IMR-90 (cell line): ENCODE results near the gene ZNF738. TPM values are rescaled to one million over a fixed set of nuclear protein-coding genes. Genes with fewer than 3 reads are reported as not detected.

ENCODE experiments used
- ATAC-seq: fragments of 200-7000 bp; cut with Tn5 transposase; 2 replicates; pipeline ENCODE4 v1.9.1; 2020; ENCODE audit warnings: low read depth, mild to moderate bottlenecking, moderate library complexity
- BruUV-seq: library from RNA; stranded (reverse); fragments of 400-500 nt; replicated peaks from 2 replicates; lab custom pipeline; 2021; lab: Mats Ljungman, UMichigan
- CTCF ChIA-PET: fragments of 300-600 bp; formaldehyde crosslinking; extraction: SDS; loops from one replicate; lab custom pipeline; 2021; ENCODE audit warnings: antibody characterized with exemption; lab: Yijun Ruan, JAX
- POLR2A ChIA-PET: fragments of 300-600 bp; sonication (Branson Sonifier 250); formaldehyde crosslinking; loops from one replicate; lab custom pipeline; 2022; ENCODE audit warnings: antibody characterized with exemption; ENCODE audit not compliant: unreplicated experiment; lab: Charles Lee
- DNase-seq: peaks from one replicate; pipeline ENCODE4 v3.0.0; 2013
- H2AFZ ChIP-seq: replicated peaks from 2 replicates; pipeline ENCODE3; 2013; ENCODE audit warnings: low read length, mild to moderate bottlenecking; ENCODE audit not compliant: poor library complexity
- H2AK5ac ChIP-seq: 2 replicates; pipeline ENCODE4 v1.6.1; 2013; ENCODE audit warnings: low read depth, low read length, inconsistent platforms
- H2AK9ac ChIP-seq: replicated peaks from 2 replicates; pipeline ENCODE3; 2013; ENCODE audit warnings: mild to moderate bottlenecking, low read depth, low read length, moderate library complexity; ENCODE audit not compliant: poor library complexity
- H2BK120ac ChIP-seq: 2 replicates; pipeline ENCODE4 v1.6.1; 2013; ENCODE audit warnings: low read depth, low read length, inconsistent platforms
- H2BK15ac ChIP-seq: 3 replicates; pipeline ENCODE4 v1.6.1; 2013; ENCODE audit warnings: low read depth, low read length, inconsistent platforms
- H2BK20ac ChIP-seq: 2 replicates; pipeline ENCODE4 v1.6.1; 2013; ENCODE audit warnings: low read depth, mild to moderate bottlenecking, inconsistent platforms, low read length, moderate library complexity
- H2BK5ac ChIP-seq: 2 replicates; pipeline ENCODE4 v1.6.1; 2013; ENCODE audit warnings: mild to moderate bottlenecking, low read depth, low read length, inconsistent platforms; ENCODE audit not compliant: poor library complexity, severe bottlenecking
- H3K14ac ChIP-seq: replicated peaks from 2 replicates; pipeline ENCODE4 v1.6.1; 2013; ENCODE audit warnings: low read depth, low read length, inconsistent platforms
- H3K18ac ChIP-seq: 2 replicates; pipeline ENCODE4 v1.6.1; 2013; ENCODE audit warnings: low read depth, low read length, control low read depth
- H3K23ac ChIP-seq: 2 replicates; pipeline ENCODE4 v1.6.1; 2013; ENCODE audit warnings: low read depth, low read length, inconsistent platforms
- H3K27ac ChIP-seq: 2 replicates; pipeline ENCODE4 v1.5.1; 2013; ENCODE audit warnings: mild to moderate bottlenecking, control low read depth, low read length; ENCODE audit not compliant: insufficient read depth
- H3K27me3 ChIP-seq: 2 replicates; pipeline ENCODE4 v1.6.1; 2013; ENCODE audit warnings: low read length; ENCODE audit not compliant: control insufficient read depth, insufficient read depth
- H3K36me3 ChIP-seq: 2 replicates; pipeline ENCODE4 v1.6.1; 2013; ENCODE audit warnings: low read length, mixed read lengths; ENCODE audit not compliant: control insufficient read depth, insufficient read depth
- H3K4ac ChIP-seq: 2 replicates; pipeline ENCODE4 v1.6.1; 2013; ENCODE audit warnings: low read depth, low read length, inconsistent platforms
- H3K4me1 ChIP-seq: 2 replicates; pipeline ENCODE4 v1.6.1; 2013; ENCODE audit warnings: low read length, mixed read lengths; ENCODE audit not compliant: control insufficient read depth, insufficient read depth
- H3K4me2 ChIP-seq: 2 replicates; pipeline ENCODE4 v1.6.1; 2013; ENCODE audit warnings: low read depth, mild to moderate bottlenecking, control low read depth, low read length, moderate library complexity
- H3K4me3 ChIP-seq: 2 replicates; pipeline ENCODE4 v1.5.1; 2013; ENCODE audit warnings: low read depth, mild to moderate bottlenecking, control low read depth, low read length, moderate library complexity; ENCODE audit not compliant: insufficient read depth
- H3K56ac ChIP-seq: 2 replicates; pipeline ENCODE4 v1.6.1; 2013; ENCODE audit warnings: low read length, inconsistent platforms; ENCODE audit not compliant: insufficient read depth; ENCODE audit errors: extremely low read depth
- H3K79me1 ChIP-seq, 2 experiments: 2 replicates each; pipeline ENCODE4 v1.6.1; 2013; ENCODE audit warnings: low read length in 2 of 2, inconsistent platforms in 1 of 2, low read depth in 1 of 2
- H3K9ac ChIP-seq: 2 replicates; pipeline ENCODE4 v1.6.1; 2013; ENCODE audit warnings: low read depth, low read length, control low read depth
- H3K9me1 ChIP-seq: 2 replicates; pipeline ENCODE4 v1.6.1; 2013; ENCODE audit warnings: low read length, inconsistent platforms; ENCODE audit not compliant: insufficient read depth
- H3K9me3 ChIP-seq: 2 replicates; pipeline ENCODE4 v1.6.1; 2013; ENCODE audit warnings: low read length; ENCODE audit not compliant: control insufficient read depth, insufficient read depth
- H4K20me1 ChIP-seq: 2 replicates; pipeline ENCODE4 v1.6.1; 2013; ENCODE audit warnings: low read length, inconsistent platforms; ENCODE audit not compliant: insufficient read depth
- H4K5ac ChIP-seq: 2 replicates; pipeline ENCODE4 v1.6.1; 2013; ENCODE audit warnings: mild to moderate bottlenecking, low read depth, low read length, control low read depth
- H4K8ac ChIP-seq, 2 experiments: 2 replicates each; pipeline ENCODE4 v1.6.1; 2013; ENCODE audit warnings: low read depth in 2 of 2, low read length in 2 of 2, control low read depth in 1 of 2, inconsistent platforms in 1 of 2
- H4K91ac ChIP-seq: 2 replicates; pipeline ENCODE4 v1.6.1; 2013; ENCODE audit warnings: low read depth, low read length, inconsistent platforms; ENCODE audit not compliant: insufficient read depth
- CHD1 ChIP-seq: IDR thresholded peaks from 2 replicates; pipeline ENCODE4 v1.6.1; 2012; ENCODE audit warnings: low read depth, low read length, improper control_type of control experiment
- RAD21 ChIP-seq: IDR thresholded peaks from 2 replicates; pipeline ENCODE4 v1.6.1; 2012; ENCODE audit warnings: low read length, improper control_type of control experiment
- WGBS, 2 experiments: methylation state at CpG; one replicate each; pipeline versions ENCODE4 v1.1.5 to v1.1.7; 2013; ENCODE audit warnings: missing lambda C conversion rate in 2 of 2; ENCODE audit not compliant: insufficient read length in 1 of 2; ENCODE audit errors: extremely low coverage in 2 of 2; 5-methylcytosine and 5-hydroxymethylcytosine counted together
- dilution Hi-C: fragments of 300-500 bp; cut with HindIII; formaldehyde crosslinking; loops from one replicate; pipeline ENCODE4 v1.14.3; 2018; ENCODE audit warnings: low sequenced_read_pairs; ENCODE audit not compliant: unreplicated experiment
- in situ Hi-C: fragments of 300-500 bp; cut with MboI; formaldehyde crosslinking; loops from 3 replicates; pipeline ENCODE4 v1.14.3; 2019; ENCODE audit warnings: low sequenced_read_pairs, inconsistent platforms, mixed read lengths
- intact Hi-C: fragments of 100-400 bp; cut with micrococcal nuclease; formaldehyde crosslinking; loops from 2 replicates; pipeline ENCODE4 v1.10.0; 2022
- polyA plus RNA-seq, 3 experiments: library from polyadenylated mRNA; depleted of rRNA; stranded (reverse); fragments of >200 nt; gene quantifications; 2 replicates each; pipeline ENCODE4 v1.2.3, GENCODE V29; 2012; ENCODE audit warnings: low replicate concordance in 1 of 3
- total RNA-seq: library from RNA; depleted of rRNA; stranded (reverse); fragments of >200 nt; gene quantifications from 2 replicates; pipeline ENCODE4 v1.2.3, GENCODE V29; 2012

ZNF738 gene
- total and polyA plus RNA-seq, 2 of the 4 experiments (the other 2 are of a cell fraction), result 2.7 to 7.3 TPM

- Histone ChIP-seq H3K4ac (no peak overlapping the region), H3K4me2 (no peak overlapping the region), H3K9me1 (no peaks in the 10 kb centered on the region), H3K56ac (no peak overlapping the region), H3K18ac (no peak overlapping the region), H3K27ac (no peak overlapping the region), H2AK9ac (no peak overlapping the region), H2AFZ (no peak overlapping the region), H2BK5ac (no peak overlapping the region), H3K27me3 (no peaks in the 10 kb centered on the region), H3K79me1 (peaks cover 6 to 18% of the 10 kb centered on the region in 2 experiments; a peak in 3 of 4 replicates), H2BK20ac (no peak overlapping the region), H2BK120ac (no peak overlapping the region), H3K4me3 (no peak overlapping the region), H3K36me3 (peaks cover 15% of the 10 kb centered on the region), H2AK5ac (no peak overlapping the region), H4K8ac (no peak overlapping the region), H3K9me3 (peaks cover 6% of the 10 kb centered on the region; the same call in 1 of the 2 replicates), H4K91ac (no peak overlapping the region), H4K5ac (no peak overlapping the region), H3K4me1 (no peaks in the 10 kb centered on the region; the same call in 1 of the 2 replicates), H3K9ac (no peak overlapping the region), H4K20me1 (no peaks in the 10 kb centered on the region), H2BK15ac (no peak overlapping the region), H3K14ac (no peak overlapping the region), H3K23ac (no peak overlapping the region)
- no TSS peak for BruUV-seq
- dilution Hi-C loops (no loop called here), intact Hi-C loops (no loop called here), in situ Hi-C loops (no loop called here)
- TF ChIP-seq CHD1 (no peak), RAD21 (no peak)
- ChIA-PET POLR2A (no interaction called here), CTCF (no interaction called here)
- no peak for DNase-seq
- no peak for ATAC-seq
- no CpG with 5 or more reads among the region's 1 CpG for WGBS, 2 experiments
Observed at GRCh38 chr19:21402303-21402985, 43.6 kb downstream of the ZNF738 start.
